Measurements from ENCODE around the gene GFAP.

DNA sequence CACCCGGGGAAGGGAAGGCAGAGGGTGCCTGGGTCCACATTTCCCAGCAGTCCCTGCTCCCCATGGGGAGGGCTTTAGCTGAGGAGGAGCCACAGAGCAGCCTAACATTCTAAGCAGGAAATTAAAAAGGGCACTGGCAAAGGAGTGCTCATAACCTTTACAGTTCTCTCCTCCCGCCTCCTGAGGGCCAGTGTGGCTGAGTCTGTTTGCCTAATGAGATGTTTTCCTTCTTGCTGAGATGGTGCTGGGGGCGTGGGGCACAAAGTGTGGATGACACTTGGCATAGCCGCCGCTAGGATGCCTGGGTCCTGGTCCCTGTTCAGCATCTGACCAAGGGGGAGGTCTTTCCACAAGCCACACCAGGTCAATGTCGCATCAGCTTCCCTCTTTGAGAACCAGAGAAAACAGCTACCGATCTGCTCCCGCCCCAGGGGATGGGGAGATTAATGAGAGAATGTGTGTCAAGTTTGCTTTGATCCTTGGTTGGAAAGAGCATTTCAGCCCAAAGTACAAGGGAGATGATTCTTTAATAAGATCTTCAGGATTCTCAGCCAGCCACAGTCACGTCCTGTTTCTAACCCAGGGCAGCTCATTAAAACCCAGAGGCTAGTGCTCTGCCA, 26.5 kb upstream of the GFAP start:
- no peak for TF ChIP-seq CTCF (IDR thresholded peaks at IDR 0.05; ENCODE audit: insufficient read depth, low read length, poor library complexity, severe bottlenecking)
- no peak for TF ChIP-seq EZH2phosphoT487 (conservative IDR thresholded peaks at IDR 0.05; ENCODE audit: low read length)
